ENCODE results near the gene CEP63.
"Not testable (repeated sequence)": the region's sequence is repeated elsewhere in the genome, so short reads cannot be mapped to it uniquely, and the experiment has no call there.

The CEP63 gene

GRCh38 chr3:134545818-134546217, 60.0 kb downstream of the CEP63 start:
- TF ChIP-seq, protein P1, sequence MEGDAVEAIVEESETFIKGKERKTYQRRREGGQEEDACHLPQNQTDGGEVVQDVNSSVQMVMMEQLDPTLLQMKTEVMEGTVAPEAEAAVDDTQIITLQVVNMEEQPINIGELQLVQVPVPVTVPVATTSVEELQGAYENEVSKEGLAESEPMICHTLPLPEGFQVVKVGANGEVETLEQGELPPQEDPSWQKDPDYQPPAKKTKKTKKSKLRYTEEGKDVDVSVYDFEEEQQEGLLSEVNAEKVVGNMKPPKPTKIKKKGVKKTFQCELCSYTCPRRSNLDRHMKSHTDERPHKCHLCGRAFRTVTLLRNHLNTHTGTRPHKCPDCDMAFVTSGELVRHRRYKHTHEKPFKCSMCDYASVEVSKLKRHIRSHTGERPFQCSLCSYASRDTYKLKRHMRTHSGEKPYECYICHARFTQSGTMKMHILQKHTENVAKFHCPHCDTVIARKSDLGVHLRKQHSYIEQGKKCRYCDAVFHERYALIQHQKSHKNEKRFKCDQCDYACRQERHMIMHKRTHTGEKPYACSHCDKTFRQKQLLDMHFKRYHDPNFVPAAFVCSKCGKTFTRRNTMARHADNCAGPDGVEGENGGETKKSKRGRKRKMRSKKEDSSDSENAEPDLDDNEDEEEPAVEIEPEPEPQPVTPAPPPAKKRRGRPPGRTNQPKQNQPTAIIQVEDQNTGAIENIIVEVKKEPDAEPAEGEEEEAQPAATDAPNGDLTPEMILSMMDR (conservative IDR thresholded peaks at IDR 0.05) = no peak
- no peak overlapping the region for H3K27ac ChIP-seq

- no peak overlapping the region for H3K27ac ChIP-seq
- TF ChIP-seq, protein P1 (conservative IDR thresholded peaks at IDR 0.05) = no peak
Observed at GRCh38 chr3:134552784-134553183, 66.9 kb downstream of the CEP63 start.

GRCh38 chr3:134559591-134559990, 73.7 kb downstream of the CEP63 start:
- H3K27ac ChIP-seq = no peak overlapping the region
- TF ChIP-seq, protein P1 (conservative IDR thresholded peaks at IDR 0.05) = no peak

GRCh38 chr3:134562055-134562454, 76.2 kb downstream of the CEP63 start:
- TF ChIP-seq, protein P1 (conservative IDR thresholded peaks at IDR 0.05) = no peak
- H3K27ac ChIP-seq = no peak overlapping the region

DNA sequence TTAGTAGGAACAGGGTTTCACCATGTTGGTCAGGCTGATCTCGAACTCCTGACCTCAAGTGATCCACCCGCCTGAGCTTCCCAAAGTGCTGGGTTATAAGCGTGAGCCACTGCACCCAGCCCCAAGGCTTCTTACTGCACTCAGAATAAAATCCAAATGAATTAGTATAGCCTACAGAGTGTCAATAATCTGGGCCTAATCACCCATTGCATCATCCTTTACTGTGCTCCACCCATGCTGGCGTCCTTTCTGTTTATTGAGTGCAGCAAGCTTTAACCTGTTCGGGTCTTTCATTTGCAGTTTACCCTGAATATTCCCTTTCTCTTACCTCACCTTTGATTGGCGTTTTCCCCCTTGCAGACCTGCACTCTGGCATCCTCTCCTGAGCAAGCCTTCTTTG, 77.7 kb downstream of the CEP63 start:
- no peak overlapping the region for H3K27ac ChIP-seq
- TF ChIP-seq, protein P1 (conservative IDR thresholded peaks at IDR 0.05) = no peak

- TF ChIP-seq, protein P1 (conservative IDR thresholded peaks at IDR 0.05) = no peak
- H3K27ac ChIP-seq = no peak overlapping the region
Observed at GRCh38 chr3:134564991-134565390, 79.1 kb downstream of the CEP63 start.

GRCh38 chr3:134567605-134568004, 81.7 kb downstream of the CEP63 start:
- TF ChIP-seq, protein P1 (conservative IDR thresholded peaks at IDR 0.05) = no peak
- H3K27ac ChIP-seq = no peak overlapping the region

GRCh38 chr3:134568790-134569189, 82.9 kb downstream of the CEP63 start:
- no peak overlapping the region for H3K27ac ChIP-seq
- TF ChIP-seq, protein P1 (conservative IDR thresholded peaks at IDR 0.05) = no peak

GRCh38 chr3:134569899-134570298, 84.0 kb downstream of the CEP63 start:
- not testable (repeated sequence) for H3K27ac ChIP-seq

Measured in VCaP (cell line).